NT2/D1 (cell line): ENCODE data around the gene PIP5K1A.

ENCODE experiments used
- SUZ12 ChIP-seq: IDR thresholded peaks from 2 replicates; pipeline ENCODE4 v1.6.1; 2011; ENCODE audit not compliant: insufficient read length, insufficient read depth; ENCODE audit errors: extremely low read depth
- ZNF274 ChIP-seq: IDR thresholded peaks from 2 replicates; pipeline ENCODE4 v1.6.1; 2011; ENCODE audit warnings: mild to moderate bottlenecking, low read depth, low read length

DNA sequence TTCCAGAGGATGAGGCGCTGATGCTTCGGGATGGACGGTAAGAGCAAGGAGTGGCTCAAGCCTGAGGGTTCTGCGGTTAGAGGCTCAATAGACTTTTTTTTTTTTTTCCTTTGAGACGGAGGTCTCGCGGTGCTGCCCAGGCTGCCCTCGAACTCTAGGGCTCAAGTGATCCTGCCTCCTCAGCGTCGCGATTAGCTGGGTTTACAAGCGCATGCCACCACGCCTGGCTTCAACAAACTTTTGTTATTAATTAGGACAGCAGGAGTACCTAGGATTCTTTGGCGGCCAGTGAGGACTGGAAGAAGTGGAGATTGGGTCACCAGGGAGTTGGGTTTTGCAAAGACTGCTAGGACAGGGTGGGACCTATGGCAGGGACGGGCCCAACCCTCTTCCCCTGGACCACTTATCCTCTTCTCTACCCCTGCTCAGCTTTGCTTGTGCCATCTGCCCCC lies 31.8 kb upstream of the PIP5K1A start:
- TF ChIP-seq ZNF274 (no peak), SUZ12 (no peak)
